GM18526 (cell line): ENCODE measurements around the gene CIAO2B.

Source experiments
- POLR2A ChIP-seq: IDR thresholded peaks from 3 replicates; pipeline ENCODE4 v1.6.1; 2011; ENCODE audit not compliant: insufficient read length; ENCODE audit errors: extremely low read depth

Gene CIAO2B

GRCh38 chr16:66926171-66926947 lies 7.8 kb downstream of the CIAO2B start:
- TF ChIP-seq POLR2A: no peak

GRCh38 chr16:66925322-66925840 lies 8.8 kb downstream of the CIAO2B start, which contains the start of gene RRAD:
TSS of gene RRAD (minus strand) at chr16:66925535. CDS start at chr16:66925179, 356 bp downstream.
- TF ChIP-seq POLR2A: no peak

- no peak for TF ChIP-seq POLR2A
These were observed 9.5 kb downstream of the CIAO2B start for GRCh38 chr16:66924527-66925321.

GRCh38 chr16:66923866-66924265 lies 10.3 kb downstream of the CIAO2B start:
- TF ChIP-seq POLR2A: no peak

- TF ChIP-seq POLR2A: no peak
These were observed 10.9 kb downstream of the CIAO2B start for GRCh38 chr16:66923247-66923731.

GRCh38 chr16:66921729-66922450 lies 12.3 kb downstream of the CIAO2B start:
- TF ChIP-seq POLR2A: no peak

- no peak for TF ChIP-seq POLR2A
These were observed 13.1 kb downstream of the CIAO2B start for GRCh38 chr16:66920924-66921680.

- TF ChIP-seq POLR2A: no peak
These were observed 14.0 kb downstream of the CIAO2B start for GRCh38 chr16:66920299-66920590.

GRCh38 chr16:66919569-66920298 lies 14.5 kb downstream of the CIAO2B start:
- TF ChIP-seq POLR2A: no peak

GRCh38 chr16:66918803-66919568 lies 15.2 kb downstream of the CIAO2B start, which contains the start of gene CDH16:
TSS of gene CDH16 (minus strand) at chr16:66918885. CDS start at chr16:66918065, 820 bp downstream.
- TF ChIP-seq POLR2A: no peak

GRCh38 chr16:66918355-66918754 lies 15.8 kb downstream of the CIAO2B start:
- no peak for TF ChIP-seq POLR2A

GRCh38 chr16:66917741-66918140 lies 16.5 kb downstream of the CIAO2B start:
- TF ChIP-seq POLR2A: no peak

- no peak for TF ChIP-seq POLR2A
These were observed 17.7 kb downstream of the CIAO2B start for GRCh38 chr16:66916518-66916917.
